ENCODE results near the gene NSG1. TPM values are rescaled to one million over a fixed set of nuclear protein-coding genes. Genes with fewer than 3 reads are reported as not detected.

Gene NSG1
- total and polyA plus RNA-seq, 2 of the 13 experiments (the other 11 are each of a cell fraction or from before 2014, with no cell fraction given): not detected

DNA sequence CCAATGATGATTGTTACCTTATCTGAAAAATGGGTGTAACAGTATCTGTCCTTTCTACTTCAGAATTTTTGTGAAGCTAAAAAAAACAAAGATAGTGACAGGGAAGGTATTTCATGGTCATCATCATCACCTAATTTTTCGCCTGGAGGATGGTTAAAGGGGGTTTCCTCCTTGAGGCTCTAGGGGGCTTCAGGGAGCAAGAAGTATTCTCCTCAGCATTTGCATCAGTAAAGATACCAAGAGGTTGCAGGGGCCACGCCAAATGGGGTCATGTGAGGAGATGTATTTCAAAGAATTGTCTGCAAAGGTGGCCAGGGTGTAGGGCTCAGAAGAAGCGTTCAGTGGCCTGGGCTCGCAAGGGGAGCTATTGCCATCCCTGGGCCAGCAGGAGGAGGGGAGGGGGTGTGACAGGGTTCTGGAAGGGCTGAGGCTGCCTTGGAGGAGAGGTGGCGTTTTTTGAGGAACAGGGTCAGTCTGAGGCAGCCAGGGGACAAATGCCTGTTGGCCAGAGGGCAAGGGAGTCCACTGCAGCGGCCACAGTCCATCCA lies 7.3 kb upstream of the NSG1 start:
- H4K20me1 ChIP-seq (ENCODE audit: insufficient read depth, low read length): no peaks in the 10 kb centered on the region
- no peaks in the 10 kb centered on the region for H3K36me3 ChIP-seq (replicated peaks in 1 of 2; ENCODE audit: control insufficient read depth in 1 of 2, insufficient read depth in 2 of 2, low read length in 2 of 2)
- no peak overlapping the region for H3K9ac ChIP-seq (ENCODE audit: insufficient read depth, low read depth, low read length)
- no peaks in the 10 kb centered on the region for H3K79me2 ChIP-seq (ENCODE audit: insufficient read depth, low read length)
- H3K4me3 ChIP-seq (replicated peaks in 1 of 3; ENCODE audit: insufficient read depth in 1 of 3, low read depth in 2 of 3, low read length in 3 of 3): no peak overlapping the region
- 20% methylated on average over 6 of the region's 6 CpGs for WGBS (ENCODE audit: low lambda C conversion rate)
- no peak overlapping the region for H2AFZ ChIP-seq (ENCODE audit: low read length)
- intact Hi-C loops (cut with micrococcal nuclease; ENCODE audit: unreplicated experiment): no loop called here
- no peak; the same call in 2 of the 3 replicates for ATAC-seq
- TF ChIP-seq, protein P1, sequence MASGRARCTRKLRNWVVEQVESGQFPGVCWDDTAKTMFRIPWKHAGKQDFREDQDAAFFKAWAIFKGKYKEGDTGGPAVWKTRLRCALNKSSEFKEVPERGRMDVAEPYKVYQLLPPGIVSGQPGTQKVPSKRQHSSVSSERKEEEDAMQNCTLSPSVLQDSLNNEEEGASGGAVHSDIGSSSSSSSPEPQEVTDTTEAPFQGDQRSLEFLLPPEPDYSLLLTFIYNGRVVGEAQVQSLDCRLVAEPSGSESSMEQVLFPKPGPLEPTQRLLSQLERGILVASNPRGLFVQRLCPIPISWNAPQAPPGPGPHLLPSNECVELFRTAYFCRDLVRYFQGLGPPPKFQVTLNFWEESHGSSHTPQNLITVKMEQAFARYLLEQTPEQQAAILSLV (CRISPR knock-in tag; IDR thresholded peaks at IDR 0.05; ENCODE audit: borderline replicate concordance): no peak
- TF ChIP-seq ZFP90 (CRISPR knock-in tag; IDR thresholded peaks at IDR 0.05; ENCODE audit: borderline replicate concordance): no peak
- TF ChIP-seq SIX4 (CRISPR knock-in tag; IDR thresholded peaks at IDR 0.05): no peak
- no peak for TF ChIP-seq ZKSCAN1 (IDR thresholded peaks at IDR 0.05; ENCODE audit: low read length)
- TF ChIP-seq, protein P2, sequence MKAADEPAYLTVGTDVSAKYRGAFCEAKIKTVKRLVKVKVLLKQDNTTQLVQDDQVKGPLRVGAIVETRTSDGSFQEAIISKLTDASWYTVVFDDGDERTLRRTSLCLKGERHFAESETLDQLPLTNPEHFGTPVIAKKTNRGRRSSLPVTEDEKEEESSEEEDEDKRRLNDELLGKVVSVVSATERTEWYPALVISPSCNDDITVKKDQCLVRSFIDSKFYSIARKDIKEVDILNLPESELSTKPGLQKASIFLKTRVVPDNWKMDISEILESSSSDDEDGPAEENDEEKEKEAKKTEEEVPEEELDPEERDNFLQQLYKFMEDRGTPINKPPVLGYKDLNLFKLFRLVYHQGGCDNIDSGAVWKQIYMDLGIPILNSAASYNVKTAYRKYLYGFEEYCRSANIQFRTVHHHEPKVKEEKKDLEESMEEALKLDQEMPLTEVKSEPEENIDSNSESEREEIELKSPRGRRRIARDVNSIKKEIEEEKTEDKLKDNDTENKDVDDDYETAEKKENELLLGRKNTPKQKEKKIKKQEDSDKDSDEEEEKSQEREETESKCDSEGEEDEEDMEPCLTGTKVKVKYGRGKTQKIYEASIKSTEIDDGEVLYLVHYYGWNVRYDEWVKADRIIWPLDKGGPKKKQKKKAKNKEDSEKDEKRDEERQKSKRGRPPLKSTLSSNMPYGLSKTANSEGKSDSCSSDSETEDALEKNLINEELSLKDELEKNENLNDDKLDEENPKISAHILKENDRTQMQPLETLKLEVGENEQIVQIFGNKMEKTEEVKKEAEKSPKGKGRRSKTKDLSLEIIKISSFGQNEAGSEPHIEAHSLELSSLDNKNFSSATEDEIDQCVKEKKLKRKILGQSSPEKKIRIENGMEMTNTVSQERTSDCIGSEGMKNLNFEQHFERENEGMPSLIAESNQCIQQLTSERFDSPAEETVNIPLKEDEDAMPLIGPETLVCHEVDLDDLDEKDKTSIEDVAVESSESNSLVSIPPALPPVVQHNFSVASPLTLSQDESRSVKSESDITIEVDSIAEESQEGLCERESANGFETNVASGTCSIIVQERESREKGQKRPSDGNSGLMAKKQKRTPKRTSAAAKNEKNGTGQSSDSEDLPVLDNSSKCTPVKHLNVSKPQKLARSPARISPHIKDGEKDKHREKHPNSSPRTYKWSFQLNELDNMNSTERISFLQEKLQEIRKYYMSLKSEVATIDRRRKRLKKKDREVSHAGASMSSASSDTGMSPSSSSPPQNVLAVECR (CRISPR knock-in tag; IDR thresholded peaks at IDR 0.05; ENCODE audit: borderline replicate concordance): no peak
- no peak for TF ChIP-seq SIN3A (IDR thresholded peaks at IDR 0.05; ENCODE audit: borderline replicate concordance, low read depth, low read length)
- no peak for TF ChIP-seq SP140L (CRISPR knock-in tag; IDR thresholded peaks at IDR 0.05; ENCODE audit: borderline replicate concordance)
- no peak for TF ChIP-seq MED1 (CRISPR knock-in tag; IDR thresholded peaks at IDR 0.05)
- TF ChIP-seq DMAP1 (CRISPR knock-in tag; IDR thresholded peaks at IDR 0.05): no peak
- no peak for TF ChIP-seq ZEB1 (IDR thresholded peaks at IDR 0.05; ENCODE audit: insufficient replicate concordance, low read depth)
- TF ChIP-seq ZNF747 (CRISPR knock-in tag; IDR thresholded peaks at IDR 0.05; ENCODE audit: borderline replicate concordance): no peak
- no peak for TF ChIP-seq CEBPG (CRISPR knock-in tag; IDR thresholded peaks at IDR 0.05)
- TF ChIP-seq, protein P3, sequence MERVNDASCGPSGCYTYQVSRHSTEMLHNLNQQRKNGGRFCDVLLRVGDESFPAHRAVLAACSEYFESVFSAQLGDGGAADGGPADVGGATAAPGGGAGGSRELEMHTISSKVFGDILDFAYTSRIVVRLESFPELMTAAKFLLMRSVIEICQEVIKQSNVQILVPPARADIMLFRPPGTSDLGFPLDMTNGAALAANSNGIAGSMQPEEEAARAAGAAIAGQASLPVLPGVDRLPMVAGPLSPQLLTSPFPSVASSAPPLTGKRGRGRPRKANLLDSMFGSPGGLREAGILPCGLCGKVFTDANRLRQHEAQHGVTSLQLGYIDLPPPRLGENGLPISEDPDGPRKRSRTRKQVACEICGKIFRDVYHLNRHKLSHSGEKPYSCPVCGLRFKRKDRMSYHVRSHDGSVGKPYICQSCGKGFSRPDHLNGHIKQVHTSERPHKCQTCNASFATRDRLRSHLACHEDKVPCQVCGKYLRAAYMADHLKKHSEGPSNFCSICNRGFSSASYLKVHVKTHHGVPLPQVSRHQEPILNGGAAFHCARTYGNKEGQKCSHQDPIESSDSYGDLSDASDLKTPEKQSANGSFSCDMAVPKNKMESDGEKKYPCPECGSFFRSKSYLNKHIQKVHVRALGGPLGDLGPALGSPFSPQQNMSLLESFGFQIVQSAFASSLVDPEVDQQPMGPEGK (CRISPR knock-in tag; IDR thresholded peaks at IDR 0.05): no peak
- no peak for TF ChIP-seq RFXANK (CRISPR knock-in tag; IDR thresholded peaks at IDR 0.05)
- TF ChIP-seq, protein P4, sequence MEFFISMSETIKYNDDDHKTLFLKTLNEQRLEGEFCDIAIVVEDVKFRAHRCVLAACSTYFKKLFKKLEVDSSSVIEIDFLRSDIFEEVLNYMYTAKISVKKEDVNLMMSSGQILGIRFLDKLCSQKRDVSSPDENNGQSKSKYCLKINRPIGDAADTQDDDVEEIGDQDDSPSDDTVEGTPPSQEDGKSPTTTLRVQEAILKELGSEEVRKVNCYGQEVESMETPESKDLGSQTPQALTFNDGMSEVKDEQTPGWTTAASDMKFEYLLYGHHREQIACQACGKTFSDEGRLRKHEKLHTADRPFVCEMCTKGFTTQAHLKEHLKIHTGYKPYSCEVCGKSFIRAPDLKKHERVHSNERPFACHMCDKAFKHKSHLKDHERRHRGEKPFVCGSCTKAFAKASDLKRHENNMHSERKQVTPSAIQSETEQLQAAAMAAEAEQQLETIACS (CRISPR knock-in tag; IDR thresholded peaks at IDR 0.05): no peak
- no TSS peak for BruUV-seq (replicated peaks)
- no peak for DNase-seq (ENCODE audit: low spot score)
- peaks cover 8 to 53% of the 10 kb centered on the region in 2 experiments for H3K27me3 ChIP-seq (ENCODE audit: control insufficient read depth in 1 of 2, insufficient read depth in 2 of 2, low read length in 2 of 2)
- ChIA-PET POLR2A (no interaction called here), CTCF (ENCODE audit: low intra/inter-chr PET ratio, low total read pairs) (no interaction called here)
- H3K4me1 ChIP-seq (ENCODE audit: insufficient read depth, low read length): no peaks in the 10 kb centered on the region
- no peaks in the 10 kb centered on the region for H3K9me3 ChIP-seq (ENCODE audit: low read length)
- no peak overlapping the region for H3K4me2 ChIP-seq (ENCODE audit: low read depth, low read length)
- FAIRE-seq: no peak
- no peak overlapping the region for H3K27ac ChIP-seq (ENCODE audit: extremely low read length, insufficient read depth, low read length)
- in situ Hi-C loops (cut with HindIII; ENCODE audit: extremely low pct_ligation_motif_present, low pct_unique_long_range_greater_than_20kb): no loop called here

All from HepG2 (cell line).